Measurements from ENCODE around the gene INCA1. TPM values are rescaled to one million over a fixed set of nuclear protein-coding genes. Genes with fewer than 3 reads are reported as not detected.

INCA1 gene
- total RNA-seq, 4 donors from 2014 or later: 1.0 to 2.3 (median 1.4) TPM

DNA sequence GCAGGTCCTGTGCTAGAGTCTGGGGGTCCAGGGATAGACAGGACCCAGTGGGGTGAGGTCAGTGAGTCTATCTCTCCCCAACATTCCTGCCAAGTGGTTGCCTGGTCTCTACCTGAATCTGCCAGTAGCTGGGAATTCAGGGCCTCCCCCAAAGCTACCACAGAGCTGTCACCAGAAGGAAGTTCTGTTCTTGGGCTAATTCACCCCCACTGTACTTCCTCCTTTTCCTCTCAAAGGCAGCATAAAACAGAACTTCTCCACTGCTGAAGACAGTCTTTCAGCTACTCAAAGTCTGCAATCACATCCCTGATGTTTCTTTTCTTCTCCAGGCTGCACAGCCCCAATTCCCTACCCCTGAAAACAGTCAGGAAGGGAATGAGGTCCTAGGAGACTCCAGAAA, 18.6 kb downstream of the INCA1 start:
- Histone ChIP-seq H3K9me3 (no peaks in the 10 kb centered on the region), H3K4me1 (no peaks in the 10 kb centered on the region), H3K36me3 (peaks cover 43 to 48% of the 10 kb centered on the region in 2 donors), H3K27ac (no peak overlapping the region), H3K4me3 (replicated peaks in 1 of 3) (no peak overlapping the region), H3K27me3 (no peaks in the 10 kb centered on the region)
- no peak for TF ChIP-seq POLR2A (IDR thresholded peaks at IDR 0.05)
- no peak for TF ChIP-seq CTCF (IDR thresholded peaks at IDR 0.05)
- no peak for DNase-seq
- intact Hi-C loops (cut with DNase I): no loop called here

DNA sequence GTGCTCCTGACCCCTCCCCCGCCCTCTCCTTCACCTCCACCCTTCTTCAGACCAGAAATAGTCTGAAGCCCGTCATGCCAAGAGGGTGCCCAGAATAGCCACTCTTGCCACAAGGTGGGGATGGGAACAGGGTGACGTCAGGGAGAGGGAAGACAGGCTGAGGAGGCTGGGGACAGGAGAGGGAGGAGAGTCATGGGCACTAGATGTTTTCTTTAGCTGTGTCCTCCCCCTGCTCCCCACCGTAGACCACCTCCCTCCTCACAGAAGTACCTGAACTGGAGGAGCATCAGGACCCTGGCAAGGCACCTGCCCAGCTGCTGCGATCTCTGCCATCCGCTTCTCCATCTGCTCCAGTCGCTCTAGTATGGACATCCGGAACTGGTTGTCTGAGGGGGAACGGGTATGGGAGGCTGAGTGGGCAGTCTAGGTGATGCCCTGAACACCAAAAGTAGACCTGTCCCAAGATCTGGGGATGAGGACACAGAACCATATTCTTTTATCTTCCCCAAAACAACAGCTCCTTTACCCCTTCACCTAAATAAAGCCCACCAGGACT, 23.1 kb downstream of the INCA1 start:
- Histone ChIP-seq H3K27ac (no peak overlapping the region), H3K36me3 (peaks cover 41 to 50% of the 10 kb centered on the region in 2 donors), H3K9me3 (no peaks in the 10 kb centered on the region), H3K4me3 (replicated peaks in 1 of 3) (no peak overlapping the region), H3K27me3 (no peaks in the 10 kb centered on the region), H3K4me1 (peaks cover 0 to under 1% of the 10 kb centered on the region in 2 donors)
- intact Hi-C loops (cut with DNase I): no loop called here
- WGBS, 2 donors: 87 to 89% methylated on average over 9 of the region's 9 CpGs
- no peak for TF ChIP-seq POLR2A (IDR thresholded peaks at IDR 0.05)
- no peak for TF ChIP-seq CTCF (IDR thresholded peaks at IDR 0.05)
- DNase-seq: no peak

DNA sequence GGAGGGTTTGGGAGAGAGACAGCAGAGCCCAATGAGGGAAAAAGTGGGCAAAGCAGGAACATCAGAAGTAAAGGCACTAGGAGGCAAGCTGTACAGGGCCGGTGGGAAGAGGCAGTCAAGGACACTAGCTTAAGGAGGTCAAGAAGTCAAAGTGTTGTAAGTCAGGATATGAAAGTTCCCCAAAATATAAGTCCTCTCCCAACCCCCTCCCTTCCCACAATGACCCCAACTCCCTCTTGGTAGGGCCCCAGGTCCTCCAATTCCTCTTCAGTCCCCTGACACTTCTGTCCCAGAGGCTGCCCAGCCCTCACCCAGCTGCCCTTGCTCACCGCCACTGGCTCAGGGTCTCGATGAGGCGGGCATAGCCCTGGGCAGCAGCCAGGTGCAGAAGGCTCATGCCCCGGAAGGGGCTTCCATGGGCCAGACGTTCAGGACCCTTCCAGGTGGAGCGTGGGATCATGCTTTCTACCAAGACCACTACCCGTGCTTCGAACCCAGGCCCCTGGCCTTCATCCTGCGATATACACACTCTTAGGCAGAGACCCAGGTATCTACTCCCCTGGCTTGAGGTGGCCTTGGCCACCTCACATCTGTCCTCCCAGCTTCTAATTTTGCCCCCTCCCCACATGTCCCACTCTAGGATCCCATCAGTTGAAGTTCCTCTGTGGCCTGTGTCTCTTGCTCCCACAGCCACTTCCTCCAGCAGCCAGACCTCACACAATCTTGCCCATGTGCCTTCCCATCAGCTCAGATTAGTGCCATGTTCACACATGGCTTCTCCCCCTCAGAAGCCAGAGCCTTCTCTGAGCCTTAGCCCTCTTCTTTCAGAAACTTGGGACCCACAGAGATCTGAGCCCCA, 23.8 kb downstream of the INCA1 start:
- no peak for TF ChIP-seq CTCF (IDR thresholded peaks at IDR 0.05)
- no peak for TF ChIP-seq POLR2A (IDR thresholded peaks at IDR 0.05)
- no peaks in the 10 kb centered on the region for H3K9me3 ChIP-seq
- no peak overlapping the region for H3K27ac ChIP-seq
- WGBS, 2 donors: 93 to 97% methylated on average over 9 to 10 of the region's 10 CpGs
- no peak overlapping the region for H3K4me3 ChIP-seq (replicated peaks in 1 of 3)
- intact Hi-C loops (cut with DNase I): no loop called here
- peaks cover 5 to 8% of the 10 kb centered on the region in 2 donors for H3K4me1 ChIP-seq
- H3K27me3 ChIP-seq: no peaks in the 10 kb centered on the region
- peaks cover 34 to 45% of the 10 kb centered on the region in 2 donors for H3K36me3 ChIP-seq
- no peak for DNase-seq

GRCh38 chr17:4972752-4973151, 24.6 kb downstream of the INCA1 start:
- no peak overlapping the region for H3K27ac ChIP-seq
- no peaks in the 10 kb centered on the region for H3K27me3 ChIP-seq
- peaks cover 26 to 38% of the 10 kb centered on the region in 2 donors for H3K36me3 ChIP-seq
- no peaks in the 10 kb centered on the region for H3K9me3 ChIP-seq
- no peak overlapping the region for H3K4me3 ChIP-seq (replicated peaks in 1 of 3)
- DNase-seq: no peak
- TF ChIP-seq CTCF (IDR thresholded peaks at IDR 0.05) (no peak), POLR2A (IDR thresholded peaks at IDR 0.05) (no peak)
- intact Hi-C loops (cut with DNase I): no loop called here
- H3K4me1 ChIP-seq: peaks cover 11 to 14% of the 10 kb centered on the region in 2 donors
- WGBS, 2 donors: 79 to 82% methylated on average over 12 of the region's 12 CpGs

DNA sequence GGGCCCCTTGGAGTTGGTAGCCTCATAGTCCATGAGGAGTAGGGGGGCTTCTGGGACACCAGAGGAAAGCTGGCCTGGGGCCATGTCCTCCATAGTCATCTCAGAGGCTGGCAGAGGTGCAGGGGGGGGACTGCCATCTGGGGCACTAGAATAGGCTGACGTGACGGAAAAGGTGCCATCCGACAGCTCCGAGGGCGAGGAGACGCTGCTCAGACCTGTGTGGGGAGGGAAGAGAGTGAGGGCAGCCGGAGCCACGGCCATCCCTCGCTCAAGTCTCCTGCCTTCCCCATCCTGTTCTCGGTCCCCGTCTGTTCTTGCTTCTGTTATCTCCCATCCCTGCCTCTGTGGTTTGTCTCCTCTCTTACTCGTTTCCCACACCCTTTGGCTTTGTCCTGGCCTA, 25.0 kb downstream of the INCA1 start:
- TF ChIP-seq POLR2A (IDR thresholded peaks at IDR 0.05) (no peak), CTCF (IDR thresholded peaks at IDR 0.05) (no peak)
- peaks cover 11 to 14% of the 10 kb centered on the region in 2 donors for H3K4me1 ChIP-seq
- DNase-seq: no peak
- H3K27me3 ChIP-seq: no peaks in the 10 kb centered on the region
- peaks cover 22 to 34% of the 10 kb centered on the region in 2 donors for H3K36me3 ChIP-seq
- H3K27ac ChIP-seq: no peak overlapping the region
- no peak overlapping the region for H3K4me3 ChIP-seq (replicated peaks in 1 of 3)
- 94 to 97% methylated on average over 12 of the region's 12 CpGs for WGBS, 2 donors
- intact Hi-C loops (cut with DNase I): no loop called here
- no peaks in the 10 kb centered on the region for H3K9me3 ChIP-seq
